A673 (cell line): ENCODE data around the gene THBS3. TPM values are rescaled to one million over a fixed set of nuclear protein-coding genes. Genes with fewer than 3 reads are reported as not detected.

ENCODE experiments used
- BruUV-seq: library from RNA; stranded (reverse); fragments of 400-500 nt; replicated peaks from 2 replicates; lab custom pipeline; 2021; lab: Mats Ljungman, UMichigan
- CTCF ChIA-PET: fragments of 300-600 bp; sonication (Branson Sonifier 250); formaldehyde crosslinking; loops from one replicate; lab custom pipeline; 2022; ENCODE audit warnings: antibody characterized with exemption; lab: Charles Lee
- POLR2A ChIA-PET: fragments of 300-600 bp; sonication (Branson Sonifier 250); formaldehyde crosslinking; loops from one replicate; lab custom pipeline; 2022; ENCODE audit warnings: antibody characterized with exemption; ENCODE audit not compliant: low non-redundant PET; lab: Charles Lee
- DNase-seq: peaks from one replicate; pipeline ENCODE4 v3.0.0-alpha.2; 2015; ENCODE audit warnings: low spot score
- H3K27ac ChIP-seq: fragments of 200-600 bp; sonication (generic); 2 replicates; pipeline ENCODE4 v1.5.1; 2016; ENCODE audit warnings: mixed run types, low read depth, mild to moderate bottlenecking, mixed read lengths, antibody characterized with exemption, low read length; ENCODE audit not compliant: poor library complexity, severe bottlenecking
- H3K27me3 ChIP-seq: fragments of 200-600 bp; sonication (generic); replicated peaks from 2 replicates; pipeline ENCODE4 v1.6.1; 2017; ENCODE audit warnings: mixed run types, low read depth, mild to moderate bottlenecking, mixed read lengths, antibody characterized with exemption, low read length; ENCODE audit not compliant: insufficient read depth, poor library complexity
- H3K36me3 ChIP-seq: fragments of 200-600 bp; sonication (generic); 2 replicates; pipeline ENCODE4 v1.6.1; 2016; ENCODE audit warnings: mixed run types, mild to moderate bottlenecking, mixed read lengths, antibody characterized with exemption, low read length; ENCODE audit not compliant: insufficient read depth, poor library complexity, severe bottlenecking
- H3K4me1 ChIP-seq: fragments of 200-600 bp; sonication (generic); 2 replicates; pipeline ENCODE4 v1.6.1; 2017; ENCODE audit warnings: mixed run types, mild to moderate bottlenecking, mixed read lengths, antibody characterized with exemption, low read length; ENCODE audit not compliant: insufficient read depth, poor library complexity, severe bottlenecking
- H3K4me3 ChIP-seq: fragments of 200-600 bp; sonication (generic); 2 replicates; pipeline ENCODE4 v1.5.1; 2016; ENCODE audit warnings: low read depth, mixed run types, mild to moderate bottlenecking, mixed read lengths, low read length; ENCODE audit not compliant: poor library complexity, severe bottlenecking
- H3K9me3 ChIP-seq: fragments of 200-600 bp; sonication (generic); 2 replicates; pipeline ENCODE4 v1.6.1; 2016; ENCODE audit warnings: mixed run types, low read depth, mild to moderate bottlenecking, mixed read lengths, antibody characterized with exemption, low read length; ENCODE audit not compliant: poor library complexity, severe bottlenecking
- CTCF ChIP-seq: fragments of 300-800, 200-600 bp; sonication (generic); conservative IDR thresholded peaks from 2 replicates; pipeline ENCODE4 v1.5.1; 2017; ENCODE audit warnings: low read depth, mild to moderate bottlenecking, antibody characterized with exemption, low read length, moderate library complexity, mixed read lengths
- EZH2 ChIP-seq: fragments of 200-600 bp; sonication (generic); IDR thresholded peaks from 2 replicates; pipeline ENCODE4 v1.6.1; 2017; ENCODE audit warnings: borderline replicate concordance, low read depth, mild to moderate bottlenecking, mixed read lengths, antibody characterized with exemption, low read length; ENCODE audit not compliant: poor library complexity, severe bottlenecking
- intact Hi-C: fragments of 100-400 bp; cut with micrococcal nuclease; formaldehyde crosslinking; loops from one replicate; pipeline ENCODE4 v1.10.0; 2022; ENCODE audit not compliant: unreplicated experiment
- total RNA-seq: library from RNA; stranded (reverse); gene quantifications from 2 replicates; pipeline ENCODE4 v1.2.3, GENCODE V29; 2021

THBS3 gene
- total RNA-seq, 1 experiment from 2014 or later = 23.2 TPM

DNA sequence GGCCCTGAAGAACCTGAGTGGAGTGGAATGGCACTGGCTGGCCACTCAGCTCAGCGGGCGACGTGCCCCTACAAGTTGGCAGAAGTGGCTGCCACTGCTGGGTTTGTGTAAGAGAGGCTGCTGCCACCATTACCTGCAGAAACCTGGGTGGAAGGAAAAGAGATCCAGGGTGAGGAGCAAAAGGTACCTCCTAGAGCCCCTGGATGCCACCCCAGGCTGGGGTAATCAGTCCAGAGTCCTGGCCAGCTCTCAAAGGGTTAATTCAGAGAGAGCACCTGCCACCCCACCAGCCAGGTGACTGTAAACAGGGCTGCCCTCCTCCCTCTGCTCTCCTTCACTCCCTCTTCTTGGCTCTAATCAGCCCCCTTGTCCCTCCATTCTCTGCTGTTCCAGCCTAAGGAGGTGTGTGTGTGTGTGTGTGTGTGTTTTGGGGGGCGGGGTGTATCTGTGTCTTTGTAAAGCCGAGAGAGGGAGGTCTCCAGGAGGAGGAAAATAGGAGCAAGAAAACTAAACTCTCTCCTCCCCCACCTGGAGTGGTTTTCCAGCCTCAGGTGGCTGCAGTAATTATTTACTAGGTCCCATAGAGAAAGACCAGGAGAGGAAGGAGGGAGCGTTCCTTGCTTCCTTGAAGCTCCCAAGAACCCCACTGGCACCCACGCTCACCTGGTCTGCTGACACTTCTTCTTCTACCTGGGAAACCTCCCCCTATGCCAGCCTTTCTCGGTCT is 21.5 kb downstream of the THBS3 start:
- H3K9me3 ChIP-seq = no peaks in the 10 kb centered on the region
- no TSS peak for BruUV-seq
- no peak overlapping the region for H3K27ac ChIP-seq
- POLR2A ChIA-PET = no interaction called here
- no peaks in the 10 kb centered on the region for H3K27me3 ChIP-seq
- H3K4me3 ChIP-seq = no peak overlapping the region
- CTCF ChIA-PET = no interaction called here
- no peaks in the 10 kb centered on the region for H3K4me1 ChIP-seq
- intact Hi-C loops = no loop called here
- no peak for DNase-seq
- H3K36me3 ChIP-seq = no peaks in the 10 kb centered on the region
- TF ChIP-seq EZH2 = no peak
- no peak for TF ChIP-seq CTCF

- no peak for TF ChIP-seq EZH2
- TF ChIP-seq CTCF = no peak
- no peaks in the 10 kb centered on the region for H3K27me3 ChIP-seq
- ChIA-PET CTCF (interaction anchor here (1.0 kb wide), 1 partner anchor 10 kb away, joined by 3 read pairs; no protein-coding TSS in a partner anchor), POLR2A (no interaction called here)
- no peak for DNase-seq
- intact Hi-C loops = no loop called here
- no peak overlapping the region for H3K4me3 ChIP-seq
- BruUV-seq = no TSS peak
- H3K36me3 ChIP-seq = no peaks in the 10 kb centered on the region
- H3K27ac ChIP-seq = no peak overlapping the region
- H3K4me1 ChIP-seq = no peaks in the 10 kb centered on the region
- H3K9me3 ChIP-seq = no peaks in the 10 kb centered on the region
Observed at GRCh38 chr1:155185783-155186066, 22.0 kb downstream of the THBS3 start.

GRCh38 chr1:155184835-155185782 is 22.6 kb downstream of the THBS3 start:
- BruUV-seq = no TSS peak
- H3K36me3 ChIP-seq = no peaks in the 10 kb centered on the region
- no peak for DNase-seq
- no peak overlapping the region for H3K27ac ChIP-seq
- CTCF ChIA-PET = interaction anchor here (0.5 to 1.0 kb wide), 2 partner anchors 10 to 1238 kb away, joined by 3 to 10 read pairs; partner anchors contain the start of gene DENND4B
- H3K4me3 ChIP-seq = no peak overlapping the region
- no peaks in the 10 kb centered on the region for H3K9me3 ChIP-seq
- intact Hi-C loops = no loop called here
- H3K27me3 ChIP-seq = no peaks in the 10 kb centered on the region
- TF ChIP-seq EZH2 = no peak
- no peak for TF ChIP-seq CTCF
- POLR2A ChIA-PET = no interaction called here
- no peaks in the 10 kb centered on the region for H3K4me1 ChIP-seq
